Left ventricle myocardium inferior (tissue), 1 donor: ENCODE results near the gene ANO7. TPM values are rescaled to one million over a fixed set of nuclear protein-coding genes. Genes with fewer than 3 reads are reported as not detected.

Source experiments
- DNase-seq: peaks from one replicate; pipeline ENCODE4 v3.0.0-alpha.2; 2020
- H3K27ac ChIP-seq: fragments of 200-600 bp; replicated peaks from 2 replicates; pipeline ENCODE4 v1.8.0; 2021
- H3K27me3 ChIP-seq: fragments of 200-600 bp; 2 replicates; pipeline ENCODE4 v1.8.0; 2021; ENCODE audit warnings: low read depth
- H3K36me3 ChIP-seq: fragments of 200-600 bp; 2 replicates; pipeline ENCODE4 v1.8.0; 2021
- H3K4me1 ChIP-seq: fragments of 200-600 bp; 2 replicates; pipeline ENCODE4 v1.8.0; 2021
- H3K4me3 ChIP-seq: fragments of 200-600 bp; 2 replicates; pipeline ENCODE4 v1.8.0; 2021; ENCODE audit warnings: mild to moderate bottlenecking, moderate library complexity
- H3K9me3 ChIP-seq: fragments of 200-600 bp; replicated peaks from 2 replicates; pipeline ENCODE4 v1.8.0; 2021
- CTCF ChIP-seq: fragments of 200-600 bp; IDR thresholded peaks from 2 replicates; pipeline ENCODE4 v1.8.0; 2021; ENCODE audit warnings: antibody characterized with exemption, mild to moderate bottlenecking, borderline replicate concordance
- intact Hi-C: fragments of 100-400 bp; cut with micrococcal nuclease; formaldehyde crosslinking; loops from one replicate; pipeline ENCODE4 v1.11.0; 2022
- total RNA-seq: library from RNA; stranded (reverse); fragmentation: NEBNext Ultra II Directional; extraction: Animal tissue kit (Norgen Biotek cat#: 25700); gene quantifications from one replicate; pipeline ENCODE4 v1.2.1, GENCODE V29; 2021
- donor health status: DM: no; HTN: yes; CAD: no; lungs with severe emphysema.

ANO7 gene
- total RNA-seq, 1 donor from 2014 or later: 0.80 TPM

GRCh38 chr2:241216211-241216761 is 27.8 kb downstream of the ANO7 start:
- H3K9me3 ChIP-seq: no peaks in the 10 kb centered on the region
- intact Hi-C loops: no loop called here
- no peak overlapping the region for H3K27ac ChIP-seq
- H3K27me3 ChIP-seq: no peaks in the 10 kb centered on the region
- H3K4me1 ChIP-seq: peaks cover 13% of the 10 kb centered on the region
- no peaks in the 10 kb centered on the region for H3K36me3 ChIP-seq
- no peak for DNase-seq
- no peak overlapping the region for H3K4me3 ChIP-seq
- TF ChIP-seq CTCF: no peak

- Histone ChIP-seq H3K4me1 (peaks cover 13% of the 10 kb centered on the region), H3K36me3 (no peaks in the 10 kb centered on the region), H3K9me3 (no peaks in the 10 kb centered on the region), H3K27me3 (no peaks in the 10 kb centered on the region), H3K27ac (peak overlapping the region; percentile 85), H3K4me3 (peak overlapping the region; percentile 62)
- intact Hi-C loops: no loop called here
- peak; percentile 24 for TF ChIP-seq CTCF
- peak; percentile 75 for DNase-seq
Observed at GRCh38 chr2:241217320-241218031, 29.0 kb downstream of the ANO7 start.

- peak; percentile 28 for TF ChIP-seq CTCF
- Histone ChIP-seq H3K36me3 (no peaks in the 10 kb centered on the region), H3K4me3 (peak overlapping the region; percentile 76), H3K27ac (peak overlapping the region; percentile 69), H3K9me3 (no peaks in the 10 kb centered on the region), H3K27me3 (no peaks in the 10 kb centered on the region), H3K4me1 (peaks cover 13% of the 10 kb centered on the region)
- intact Hi-C loops: no loop called here
- peak; percentile 55 for DNase-seq
Observed at GRCh38 chr2:241218131-241219029, 29.9 kb downstream of the ANO7 start.

GRCh38 chr2:241219030-241219382 is 30.5 kb downstream of the ANO7 start:
- Histone ChIP-seq H3K27ac (no peak overlapping the region), H3K4me1 (peaks cover 19% of the 10 kb centered on the region), H3K9me3 (no peaks in the 10 kb centered on the region), H3K4me3 (peak overlapping the region; percentile 76), H3K27me3 (no peaks in the 10 kb centered on the region), H3K36me3 (no peaks in the 10 kb centered on the region)
- intact Hi-C loops: no loop called here
- no peak for DNase-seq
- TF ChIP-seq CTCF: no peak

GRCh38 chr2:241219856-241220356 is 31.4 kb downstream of the ANO7 start:
- intact Hi-C loops: no loop called here
- peaks cover 28% of the 10 kb centered on the region for H3K4me1 ChIP-seq
- no peak for TF ChIP-seq CTCF
- no peak for DNase-seq
- no peaks in the 10 kb centered on the region for H3K9me3 ChIP-seq
- no peak overlapping the region for H3K4me3 ChIP-seq
- H3K27me3 ChIP-seq: no peaks in the 10 kb centered on the region
- H3K36me3 ChIP-seq: peaks cover under 1% of the 10 kb centered on the region
- H3K27ac ChIP-seq: no peak overlapping the region
